ENCODE results near the gene SLC4A11.

DNA sequence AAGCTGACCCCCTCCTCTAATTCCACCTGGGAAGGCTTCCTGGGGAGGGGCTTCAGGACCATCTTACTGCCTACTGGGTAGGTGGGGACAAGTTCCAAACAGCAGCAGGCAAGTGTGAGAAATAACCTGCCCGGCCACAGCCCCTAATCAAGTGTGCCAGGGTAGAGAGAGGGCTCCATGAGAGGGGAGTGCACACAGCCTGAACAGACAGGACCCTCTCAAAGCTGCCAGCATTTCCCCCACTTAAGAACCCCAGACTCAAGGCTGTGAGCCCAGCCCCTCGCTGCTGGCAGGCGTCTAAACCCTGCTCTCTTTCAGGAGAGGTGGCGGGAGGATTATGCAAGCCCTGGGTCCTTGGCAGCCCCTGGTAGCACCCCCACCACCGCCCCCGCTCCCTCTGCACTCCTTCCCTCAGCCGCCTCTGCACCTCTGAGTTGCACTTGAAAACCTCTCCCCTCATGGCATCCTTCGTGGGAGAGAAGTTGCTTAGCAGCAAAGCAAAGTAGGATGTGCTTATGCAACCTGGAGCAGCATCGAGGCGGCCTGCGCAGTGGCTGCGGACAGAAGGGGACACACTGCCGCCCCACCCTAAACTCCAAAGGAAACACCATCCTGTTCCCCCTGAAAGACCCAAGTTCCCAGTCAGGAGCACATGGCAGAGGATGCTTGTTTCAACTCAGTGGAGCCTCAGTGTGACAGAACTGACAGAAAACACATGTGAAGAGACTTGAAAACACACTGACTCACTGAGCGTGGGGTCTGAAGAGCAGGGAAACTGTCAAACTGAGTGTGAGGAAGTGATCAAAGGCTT, 45.0 kb downstream of the SLC4A11 start:
- no peak for TF ChIP-seq SMC3 (IDR thresholded peaks at IDR 0.05)
- TF ChIP-seq, protein P1, sequence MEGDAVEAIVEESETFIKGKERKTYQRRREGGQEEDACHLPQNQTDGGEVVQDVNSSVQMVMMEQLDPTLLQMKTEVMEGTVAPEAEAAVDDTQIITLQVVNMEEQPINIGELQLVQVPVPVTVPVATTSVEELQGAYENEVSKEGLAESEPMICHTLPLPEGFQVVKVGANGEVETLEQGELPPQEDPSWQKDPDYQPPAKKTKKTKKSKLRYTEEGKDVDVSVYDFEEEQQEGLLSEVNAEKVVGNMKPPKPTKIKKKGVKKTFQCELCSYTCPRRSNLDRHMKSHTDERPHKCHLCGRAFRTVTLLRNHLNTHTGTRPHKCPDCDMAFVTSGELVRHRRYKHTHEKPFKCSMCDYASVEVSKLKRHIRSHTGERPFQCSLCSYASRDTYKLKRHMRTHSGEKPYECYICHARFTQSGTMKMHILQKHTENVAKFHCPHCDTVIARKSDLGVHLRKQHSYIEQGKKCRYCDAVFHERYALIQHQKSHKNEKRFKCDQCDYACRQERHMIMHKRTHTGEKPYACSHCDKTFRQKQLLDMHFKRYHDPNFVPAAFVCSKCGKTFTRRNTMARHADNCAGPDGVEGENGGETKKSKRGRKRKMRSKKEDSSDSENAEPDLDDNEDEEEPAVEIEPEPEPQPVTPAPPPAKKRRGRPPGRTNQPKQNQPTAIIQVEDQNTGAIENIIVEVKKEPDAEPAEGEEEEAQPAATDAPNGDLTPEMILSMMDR (IDR thresholded peaks at IDR 0.05), result no peak
- no peak for TF ChIP-seq POLR2A (IDR thresholded peaks at IDR 0.05; ENCODE audit: low read length)
- TF ChIP-seq RAD21 (conservative IDR thresholded peaks at IDR 0.05 in 1 of 2, IDR thresholded peaks at IDR 0.05 in 1 of 2), result no peak
- TF ChIP-seq, protein P2, sequence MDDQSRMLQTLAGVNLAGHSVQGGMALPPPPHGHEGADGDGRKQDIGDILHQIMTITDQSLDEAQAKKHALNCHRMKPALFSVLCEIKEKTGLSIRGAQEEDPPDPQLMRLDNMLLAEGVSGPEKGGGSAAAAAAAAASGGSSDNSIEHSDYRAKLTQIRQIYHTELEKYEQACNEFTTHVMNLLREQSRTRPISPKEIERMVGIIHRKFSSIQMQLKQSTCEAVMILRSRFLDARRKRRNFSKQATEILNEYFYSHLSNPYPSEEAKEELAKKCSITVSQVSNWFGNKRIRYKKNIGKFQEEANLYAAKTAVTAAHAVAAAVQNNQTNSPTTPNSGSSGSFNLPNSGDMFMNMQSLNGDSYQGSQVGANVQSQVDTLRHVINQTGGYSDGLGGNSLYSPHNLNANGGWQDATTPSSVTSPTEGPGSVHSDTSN (IDR thresholded peaks at IDR 0.05), result no peak
- TF ChIP-seq JUN (IDR thresholded peaks at IDR 0.05), result no peak
- TF ChIP-seq KDM1A (IDR thresholded peaks at IDR 0.05; ENCODE audit: low read depth), result no peak
- TF ChIP-seq, protein P3, sequence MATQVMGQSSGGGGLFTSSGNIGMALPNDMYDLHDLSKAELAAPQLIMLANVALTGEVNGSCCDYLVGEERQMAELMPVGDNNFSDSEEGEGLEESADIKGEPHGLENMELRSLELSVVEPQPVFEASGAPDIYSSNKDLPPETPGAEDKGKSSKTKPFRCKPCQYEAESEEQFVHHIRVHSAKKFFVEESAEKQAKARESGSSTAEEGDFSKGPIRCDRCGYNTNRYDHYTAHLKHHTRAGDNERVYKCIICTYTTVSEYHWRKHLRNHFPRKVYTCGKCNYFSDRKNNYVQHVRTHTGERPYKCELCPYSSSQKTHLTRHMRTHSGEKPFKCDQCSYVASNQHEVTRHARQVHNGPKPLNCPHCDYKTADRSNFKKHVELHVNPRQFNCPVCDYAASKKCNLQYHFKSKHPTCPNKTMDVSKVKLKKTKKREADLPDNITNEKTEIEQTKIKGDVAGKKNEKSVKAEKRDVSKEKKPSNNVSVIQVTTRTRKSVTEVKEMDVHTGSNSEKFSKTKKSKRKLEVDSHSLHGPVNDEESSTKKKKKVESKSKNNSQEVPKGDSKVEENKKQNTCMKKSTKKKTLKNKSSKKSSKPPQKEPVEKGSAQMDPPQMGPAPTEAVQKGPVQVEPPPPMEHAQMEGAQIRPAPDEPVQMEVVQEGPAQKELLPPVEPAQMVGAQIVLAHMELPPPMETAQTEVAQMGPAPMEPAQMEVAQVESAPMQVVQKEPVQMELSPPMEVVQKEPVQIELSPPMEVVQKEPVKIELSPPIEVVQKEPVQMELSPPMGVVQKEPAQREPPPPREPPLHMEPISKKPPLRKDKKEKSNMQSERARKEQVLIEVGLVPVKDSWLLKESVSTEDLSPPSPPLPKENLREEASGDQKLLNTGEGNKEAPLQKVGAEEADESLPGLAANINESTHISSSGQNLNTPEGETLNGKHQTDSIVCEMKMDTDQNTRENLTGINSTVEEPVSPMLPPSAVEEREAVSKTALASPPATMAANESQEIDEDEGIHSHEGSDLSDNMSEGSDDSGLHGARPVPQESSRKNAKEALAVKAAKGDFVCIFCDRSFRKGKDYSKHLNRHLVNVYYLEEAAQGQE (IDR thresholded peaks at IDR 0.05), result no peak
- no peak for TF ChIP-seq ESRRA (IDR thresholded peaks at IDR 0.05; ENCODE audit: borderline replicate concordance, low read length)
- TF ChIP-seq, protein P4, sequence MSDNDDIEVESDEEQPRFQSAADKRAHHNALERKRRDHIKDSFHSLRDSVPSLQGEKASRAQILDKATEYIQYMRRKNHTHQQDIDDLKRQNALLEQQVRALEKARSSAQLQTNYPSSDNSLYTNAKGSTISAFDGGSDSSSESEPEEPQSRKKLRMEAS (IDR thresholded peaks at IDR 0.05), result no peak
- TF ChIP-seq, protein P5, sequence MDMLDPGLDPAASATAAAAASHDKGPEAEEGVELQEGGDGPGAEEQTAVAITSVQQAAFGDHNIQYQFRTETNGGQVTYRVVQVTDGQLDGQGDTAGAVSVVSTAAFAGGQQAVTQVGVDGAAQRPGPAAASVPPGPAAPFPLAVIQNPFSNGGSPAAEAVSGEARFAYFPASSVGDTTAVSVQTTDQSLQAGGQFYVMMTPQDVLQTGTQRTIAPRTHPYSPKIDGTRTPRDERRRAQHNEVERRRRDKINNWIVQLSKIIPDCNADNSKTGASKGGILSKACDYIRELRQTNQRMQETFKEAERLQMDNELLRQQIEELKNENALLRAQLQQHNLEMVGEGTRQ (IDR thresholded peaks at IDR 0.05), result no peak
- TF ChIP-seq CEBPB (IDR thresholded peaks at IDR 0.05), result no peak
- TF ChIP-seq GATA3 (IDR thresholded peaks at IDR 0.05; ENCODE audit: borderline replicate concordance), result no peak
- TF ChIP-seq, protein P6, sequence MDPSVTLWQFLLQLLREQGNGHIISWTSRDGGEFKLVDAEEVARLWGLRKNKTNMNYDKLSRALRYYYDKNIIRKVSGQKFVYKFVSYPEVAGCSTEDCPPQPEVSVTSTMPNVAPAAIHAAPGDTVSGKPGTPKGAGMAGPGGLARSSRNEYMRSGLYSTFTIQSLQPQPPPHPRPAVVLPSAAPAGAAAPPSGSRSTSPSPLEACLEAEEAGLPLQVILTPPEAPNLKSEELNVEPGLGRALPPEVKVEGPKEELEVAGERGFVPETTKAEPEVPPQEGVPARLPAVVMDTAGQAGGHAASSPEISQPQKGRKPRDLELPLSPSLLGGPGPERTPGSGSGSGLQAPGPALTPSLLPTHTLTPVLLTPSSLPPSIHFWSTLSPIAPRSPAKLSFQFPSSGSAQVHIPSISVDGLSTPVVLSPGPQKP (IDR thresholded peaks at IDR 0.05; ENCODE audit: low read depth, low read length), result no peak
